Urinary bladder (tissue), 4 donors: ENCODE data around the gene AKAP6. TPM values are rescaled to one million over a fixed set of nuclear protein-coding genes. Genes with fewer than 3 reads are reported as not detected.

ENCODE experiments used
- DNase-seq: peaks from one replicate; pipeline ENCODE4 v3.0.0-alpha.2; 2015; ENCODE audit errors: extremely low spot score
- H3K27ac ChIP-seq: one replicate; pipeline ENCODE4 v1.5.1; 2013; ENCODE audit warnings: low read depth, mild to moderate bottlenecking, moderate library complexity
- H3K36me3 ChIP-seq: one replicate; pipeline ENCODE4 v1.6.1; 2013; ENCODE audit warnings: mild to moderate bottlenecking, moderate library complexity; ENCODE audit not compliant: insufficient read depth
- H3K4me1 ChIP-seq: one replicate; pipeline ENCODE4 v1.6.1; 2013; ENCODE audit warnings: mild to moderate bottlenecking, moderate library complexity; ENCODE audit not compliant: insufficient read depth
- H3K4me3 ChIP-seq: one replicate; pipeline ENCODE4 v1.5.1; 2013; ENCODE audit warnings: low read depth, low read length
- WGBS: extraction: QIAGEN DNeasy Blood & Tissue Kit; methylation state at CpG from one replicate; pipeline ENCODE4 v1.1.7; 2013; 5-methylcytosine and 5-hydroxymethylcytosine counted together
- polyA plus RNA-seq: library from polyadenylated mRNA; stranded (reverse); fragments of 200-250 nt; gene quantifications from one replicate; pipeline ENCODE4 v1.2.3, GENCODE V29; 2013
- total RNA-seq: library from RNA; depleted of rRNA; stranded (reverse); fragments of >200 nt; gene quantifications from one replicate; pipeline ENCODE4 v1.2.3, GENCODE V29; 2014
- donor health status: healthy with polysubstance abuse.
- donor health status: healthy.

Gene AKAP6
- total and polyA plus RNA-seq, 2 donors: 7.3 to 43.0 TPM

GRCh38 chr14:32559048-32559447 lies 229.9 kb downstream of the AKAP6 start:
- Histone ChIP-seq H3K4me1 (no peaks in the 10 kb centered on the region), H3K36me3 (no peaks in the 10 kb centered on the region), H3K27ac (no peak overlapping the region), H3K4me3 (no peak overlapping the region)
- 70% methylated on average over 1 of the region's 1 CpG for WGBS
- no peak for DNase-seq

- H3K27ac ChIP-seq: no peak overlapping the region
- DNase-seq: no peak
Observed at GRCh38 chr14:32559590-32559989, 230.5 kb downstream of the AKAP6 start.

GRCh38 chr14:32560209-32560857 lies 231.2 kb downstream of the AKAP6 start:
- no peak for DNase-seq
- no peak overlapping the region for H3K4me3 ChIP-seq
- 18% methylated on average over 9 of the region's 9 CpGs for WGBS
- no peaks in the 10 kb centered on the region for H3K4me1 ChIP-seq
- no peaks in the 10 kb centered on the region for H3K36me3 ChIP-seq
- H3K27ac ChIP-seq: no peak overlapping the region

More at GRCh38 chr14:32559590-32559989, 230.5 kb downstream of the AKAP6 start:
- Histone ChIP-seq H3K4me1 (no peaks in the 10 kb centered on the region), H3K36me3 (no peaks in the 10 kb centered on the region), H3K4me3 (no peak overlapping the region)
- 51% methylated on average over 1 of the region's 1 CpG for WGBS

- H3K27ac ChIP-seq: no peak overlapping the region
- H3K36me3 ChIP-seq: no peaks in the 10 kb centered on the region
- DNase-seq: no peak
- no peak overlapping the region for H3K4me3 ChIP-seq
- WGBS: 15% methylated on average over 1 of the region's 1 CpG
- no peaks in the 10 kb centered on the region for H3K4me1 ChIP-seq
Observed at GRCh38 chr14:32561520-32561919, 232.4 kb downstream of the AKAP6 start.

DNA sequence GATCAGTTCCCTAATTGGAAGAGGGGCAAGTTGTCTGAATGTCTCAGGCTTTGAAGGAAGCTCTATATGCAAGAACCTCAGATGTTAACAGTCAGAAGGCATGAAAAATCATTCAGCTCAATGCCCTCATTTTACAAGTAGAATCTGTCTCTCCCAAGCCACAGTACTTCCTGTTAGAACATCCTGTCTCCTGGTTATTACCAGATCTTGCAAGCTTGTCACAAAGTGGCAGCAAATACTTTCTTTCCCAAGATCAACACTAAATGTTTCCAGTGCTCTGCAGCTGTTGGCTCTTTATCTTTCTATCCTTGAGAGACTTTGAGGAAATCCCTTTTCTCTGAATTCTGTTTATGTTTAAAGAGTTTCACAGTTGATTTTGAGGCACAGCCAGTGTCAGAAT lies 235.5 kb downstream of the AKAP6 start:
- Histone ChIP-seq H3K36me3 (no peaks in the 10 kb centered on the region), H3K27ac (no peak overlapping the region), H3K4me1 (no peaks in the 10 kb centered on the region), H3K4me3 (no peak overlapping the region)
- no peak for DNase-seq

DNA sequence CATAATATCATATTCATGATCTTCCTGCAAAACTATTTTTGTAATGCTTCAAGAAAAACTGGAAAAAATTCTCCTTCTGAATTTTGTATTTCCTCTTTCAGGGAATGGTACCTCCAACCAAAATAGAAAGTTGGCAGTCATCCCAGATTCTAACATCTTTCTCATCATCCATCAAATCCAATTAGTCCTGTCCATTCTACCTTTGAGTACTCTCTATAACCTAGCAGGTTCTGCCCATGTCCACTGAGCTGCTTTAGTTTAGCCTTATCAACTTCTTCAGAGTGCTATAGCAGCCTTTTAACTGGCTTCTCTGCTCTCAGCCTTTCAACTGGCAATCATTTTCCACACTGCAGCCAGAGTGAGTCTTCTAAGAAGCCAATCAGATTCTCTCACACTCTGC lies 236.2 kb downstream of the AKAP6 start:
- no peaks in the 10 kb centered on the region for H3K4me1 ChIP-seq
- no peak for DNase-seq
- H3K27ac ChIP-seq: no peak overlapping the region
- H3K4me3 ChIP-seq: no peak overlapping the region
- H3K36me3 ChIP-seq: no peaks in the 10 kb centered on the region

GRCh38 chr14:32567543-32568384 lies 238.7 kb downstream of the AKAP6 start:
- Histone ChIP-seq H3K4me3 (no peak overlapping the region), H3K27ac (no peak overlapping the region), H3K4me1 (no peaks in the 10 kb centered on the region), H3K36me3 (no peaks in the 10 kb centered on the region)
- DNase-seq: no peak

GRCh38 chr14:32571551-32571950 lies 242.5 kb downstream of the AKAP6 start:
- H3K36me3 ChIP-seq: no peaks in the 10 kb centered on the region
- 88% methylated on average over 2 of the region's 2 CpGs for WGBS
- no peak overlapping the region for H3K27ac ChIP-seq
- no peaks in the 10 kb centered on the region for H3K4me1 ChIP-seq
- H3K4me3 ChIP-seq: no peak overlapping the region
- DNase-seq: no peak

DNA sequence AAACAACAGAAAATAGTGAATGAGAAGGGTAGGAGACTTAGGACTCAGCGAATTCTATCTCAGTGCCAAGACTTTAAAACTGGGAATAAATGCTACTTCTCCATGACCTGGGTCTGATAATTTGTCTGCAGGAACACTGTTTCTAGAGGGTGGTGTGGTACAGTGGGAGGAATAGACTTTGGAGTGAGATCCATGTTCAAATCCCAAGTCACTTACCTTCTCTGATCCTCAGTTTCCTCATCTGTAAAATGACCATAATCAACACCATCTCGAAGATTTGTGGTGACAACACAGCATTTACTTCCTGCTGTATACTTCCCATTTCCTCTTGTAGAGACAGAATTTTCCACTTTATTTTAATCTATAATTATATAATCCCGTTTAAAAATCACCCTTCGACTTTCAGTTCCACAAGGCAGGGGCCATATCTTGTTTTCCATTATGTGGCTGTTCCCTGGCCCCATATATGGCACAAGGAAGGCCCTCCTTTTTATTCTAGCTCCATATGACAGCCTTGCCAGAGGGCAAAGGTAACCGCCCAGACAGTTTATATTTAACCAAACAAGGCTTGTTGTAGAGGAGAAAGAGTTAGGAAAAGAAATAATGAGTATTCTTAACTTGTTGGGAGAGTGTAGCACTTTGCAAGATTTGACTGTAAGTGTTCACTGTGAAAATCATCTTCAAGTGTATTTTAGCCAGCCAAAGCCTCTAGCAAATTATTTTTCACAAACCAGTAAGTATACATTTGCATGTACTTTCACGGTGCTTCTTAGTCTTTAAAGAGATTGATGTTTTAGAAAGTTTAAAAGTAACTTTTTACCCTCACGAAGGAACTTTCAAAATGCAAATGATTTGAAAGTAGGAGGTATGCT lies 243.1 kb downstream of the AKAP6 start:
- no peak overlapping the region for H3K4me3 ChIP-seq
- H3K36me3 ChIP-seq: no peaks in the 10 kb centered on the region
- no peaks in the 10 kb centered on the region for H3K4me1 ChIP-seq
- WGBS: 80% methylated on average over 7 of the region's 7 CpGs
- DNase-seq: no peak
- H3K27ac ChIP-seq: no peak overlapping the region

DNA sequence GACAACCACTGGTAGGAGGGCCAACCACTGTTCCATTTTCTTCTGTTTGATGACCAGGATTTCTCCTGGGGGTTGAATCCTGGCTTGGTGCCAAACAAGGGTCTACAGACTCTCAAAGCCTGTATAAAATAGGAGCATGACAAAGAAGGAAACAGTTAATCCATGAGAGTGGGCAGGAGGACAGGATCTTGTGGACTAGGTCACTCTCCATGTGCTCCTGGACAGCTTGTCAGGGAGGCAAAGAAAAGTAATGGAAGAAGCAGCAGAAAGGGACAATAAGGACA lies 243.7 kb downstream of the AKAP6 start:
- Histone ChIP-seq H3K4me3 (no peak overlapping the region), H3K27ac (no peak overlapping the region), H3K4me1 (no peaks in the 10 kb centered on the region), H3K36me3 (no peaks in the 10 kb centered on the region)
- no peak for DNase-seq

DNA sequence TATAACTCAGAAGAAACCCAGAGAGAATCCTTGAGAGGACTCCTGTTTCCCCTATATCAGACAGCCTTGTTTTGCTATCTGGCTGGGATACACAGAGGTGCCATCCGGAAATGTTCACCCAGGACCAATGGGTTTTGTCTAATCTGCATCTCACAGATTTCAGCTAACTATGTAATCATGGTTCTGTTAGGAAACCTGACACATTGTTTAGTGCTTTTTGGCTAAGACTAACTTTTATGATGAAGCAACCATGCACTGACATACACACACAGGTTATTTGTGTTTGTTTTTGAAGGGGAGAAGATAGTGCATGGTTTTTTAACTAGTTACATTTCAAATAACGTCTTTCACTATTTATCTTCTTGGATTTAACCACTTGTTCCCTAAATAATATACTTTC lies 245.2 kb downstream of the AKAP6 start:
- no peak for DNase-seq
- Histone ChIP-seq H3K4me3 (no peak overlapping the region), H3K27ac (no peak overlapping the region), H3K4me1 (no peaks in the 10 kb centered on the region), H3K36me3 (no peaks in the 10 kb centered on the region)
- 68% methylated on average over 2 of the region's 2 CpGs for WGBS

DNA sequence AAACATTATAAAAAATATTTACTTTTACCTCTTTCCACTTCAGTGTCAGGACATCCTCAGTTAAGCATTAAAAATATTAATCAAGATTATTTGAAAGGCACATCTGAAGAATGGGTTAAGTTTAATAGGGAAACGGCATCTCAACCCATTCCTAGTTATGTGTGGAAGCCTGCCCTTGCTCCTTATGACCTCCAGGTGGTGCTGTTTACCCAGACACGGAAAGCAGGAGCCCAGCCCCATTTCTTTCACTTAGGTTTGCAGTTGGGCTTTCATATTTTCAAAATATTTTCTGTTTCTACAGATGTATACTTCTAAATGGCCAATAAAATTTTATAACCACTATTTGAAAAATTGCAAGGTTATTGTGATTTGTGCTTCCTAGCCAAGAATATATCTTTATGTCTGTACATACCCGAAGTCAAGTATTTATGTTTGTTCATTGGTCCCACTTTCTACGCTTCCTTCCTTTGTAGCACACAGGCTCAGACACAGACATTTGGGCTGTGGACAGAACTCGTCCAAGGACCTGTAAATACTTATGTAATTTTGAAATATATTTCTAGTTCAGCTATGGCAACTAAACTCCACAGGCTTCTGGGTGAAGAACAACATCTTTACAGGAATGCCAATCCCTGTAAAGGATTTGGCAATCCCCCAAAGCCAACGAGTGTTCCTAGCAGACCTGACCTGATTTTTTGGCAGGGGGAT lies 247.1 kb downstream of the AKAP6 start:
- 15% methylated on average over 6 of the region's 6 CpGs for WGBS
- H3K4me3 ChIP-seq: no peak overlapping the region
- no peaks in the 10 kb centered on the region for H3K36me3 ChIP-seq
- no peak overlapping the region for H3K27ac ChIP-seq
- DNase-seq: peak; percentile 64
- H3K4me1 ChIP-seq: no peaks in the 10 kb centered on the region

- H3K4me1 ChIP-seq: no peaks in the 10 kb centered on the region
- H3K36me3 ChIP-seq: no peaks in the 10 kb centered on the region
- no peak overlapping the region for H3K27ac ChIP-seq
- no peak for DNase-seq
- WGBS: 95% methylated on average over 2 of the region's 2 CpGs
- H3K4me3 ChIP-seq: no peak overlapping the region
Observed at GRCh38 chr14:32576977-32577376, 247.9 kb downstream of the AKAP6 start.
